GM13977 (cell line): ENCODE results near the gene ZBED6.
"Not testable (repeated sequence)": the region's sequence is repeated elsewhere in the genome, so short reads cannot be mapped to it uniquely, and the experiment has no call there.

Experiments
- DNase-seq: peaks from one replicate; pipeline ENCODE4 v3.0.0; 2012; ENCODE audit warnings: low spot score
- in situ Hi-C: fragments of 300-500 bp; cut with MboI; formaldehyde crosslinking; loops from one replicate; pipeline ENCODE4 v1.12.0; 2022; ENCODE audit warnings: low sequenced_read_pairs, low pct_unique_long_range_greater_than_20kb, mixed read lengths, inconsistent platforms; ENCODE audit not compliant: unreplicated experiment
- TF ChIP-seq, protein P1 (sequence below): IDR thresholded peaks from 2 replicates; pipeline ENCODE4 v1.5.1; 2012; ENCODE audit warnings: mild to moderate bottlenecking, control low read depth; ENCODE audit not compliant: insufficient read depth; ENCODE audit errors: extremely low read depth, missing control alignments

The ZBED6 gene

GRCh38 chr1:203813581-203814341 lies 18.3 kb downstream of the ZBED6 start:
- DNase-seq: no peak
- in situ Hi-C loops: no loop called here
- TF ChIP-seq, protein P1, sequence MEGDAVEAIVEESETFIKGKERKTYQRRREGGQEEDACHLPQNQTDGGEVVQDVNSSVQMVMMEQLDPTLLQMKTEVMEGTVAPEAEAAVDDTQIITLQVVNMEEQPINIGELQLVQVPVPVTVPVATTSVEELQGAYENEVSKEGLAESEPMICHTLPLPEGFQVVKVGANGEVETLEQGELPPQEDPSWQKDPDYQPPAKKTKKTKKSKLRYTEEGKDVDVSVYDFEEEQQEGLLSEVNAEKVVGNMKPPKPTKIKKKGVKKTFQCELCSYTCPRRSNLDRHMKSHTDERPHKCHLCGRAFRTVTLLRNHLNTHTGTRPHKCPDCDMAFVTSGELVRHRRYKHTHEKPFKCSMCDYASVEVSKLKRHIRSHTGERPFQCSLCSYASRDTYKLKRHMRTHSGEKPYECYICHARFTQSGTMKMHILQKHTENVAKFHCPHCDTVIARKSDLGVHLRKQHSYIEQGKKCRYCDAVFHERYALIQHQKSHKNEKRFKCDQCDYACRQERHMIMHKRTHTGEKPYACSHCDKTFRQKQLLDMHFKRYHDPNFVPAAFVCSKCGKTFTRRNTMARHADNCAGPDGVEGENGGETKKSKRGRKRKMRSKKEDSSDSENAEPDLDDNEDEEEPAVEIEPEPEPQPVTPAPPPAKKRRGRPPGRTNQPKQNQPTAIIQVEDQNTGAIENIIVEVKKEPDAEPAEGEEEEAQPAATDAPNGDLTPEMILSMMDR: no peak

- TF ChIP-seq, protein P1: no peak
- in situ Hi-C loops: no loop called here
- DNase-seq: no peak
Observed at GRCh38 chr1:203818399-203818798, 23.0 kb downstream of the ZBED6 start.

- DNase-seq: no peak
- TF ChIP-seq, protein P1: no peak
- in situ Hi-C loops: no loop called here
Observed at GRCh38 chr1:203823306-203823705, 27.9 kb downstream of the ZBED6 start.

GRCh38 chr1:203826175-203826574 lies 30.8 kb downstream of the ZBED6 start:
- TF ChIP-seq, protein P1: no peak
- in situ Hi-C loops: no loop called here
- no peak for DNase-seq

DNA sequence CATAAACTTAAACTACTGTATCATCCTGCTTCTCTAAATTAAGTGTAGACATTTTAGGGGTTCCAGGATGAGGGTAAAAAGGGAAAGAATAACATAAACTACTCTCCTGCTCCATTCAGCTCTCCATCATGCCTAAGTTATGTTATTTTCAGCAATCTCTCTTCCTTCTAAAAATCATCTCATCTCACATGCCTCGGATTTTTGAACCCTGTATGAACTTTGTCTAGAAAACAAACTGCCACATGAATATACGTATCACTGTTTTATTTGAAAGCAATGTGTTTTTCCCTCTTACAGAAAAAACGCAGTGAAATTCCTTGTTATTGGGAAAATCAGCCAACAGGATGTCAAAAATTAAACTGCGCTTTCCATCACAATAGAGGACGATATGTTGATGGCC lies 32.6 kb downstream of the ZBED6 start:
- no peak for DNase-seq
- TF ChIP-seq, protein P1: no peak
- in situ Hi-C loops: no loop called here

- in situ Hi-C loops: no loop called here
- TF ChIP-seq, protein P1: no peak
- DNase-seq: no peak
Observed at GRCh38 chr1:203828503-203828902, 33.1 kb downstream of the ZBED6 start.

DNA sequence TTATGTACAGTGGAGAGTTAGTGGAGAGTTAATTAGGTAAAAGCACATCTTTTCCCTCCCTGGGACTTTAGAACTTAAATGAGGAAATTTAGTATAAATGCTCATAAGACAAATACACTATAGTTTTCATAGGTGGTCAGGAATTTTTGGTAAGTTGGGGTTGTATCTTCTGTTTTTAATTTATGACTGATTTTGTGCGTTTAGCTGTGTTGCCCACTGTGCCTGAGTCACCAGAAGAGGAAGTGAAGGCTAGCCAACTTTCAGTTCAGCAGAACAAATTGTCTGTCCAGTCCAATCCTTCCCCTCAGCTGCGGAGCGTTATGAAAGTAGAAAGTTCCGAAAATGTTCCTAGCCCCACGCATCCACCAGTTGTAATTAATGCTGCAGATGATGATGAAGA lies 33.8 kb downstream of the ZBED6 start:
- DNase-seq, in situ Hi-C loops: not testable (repeated sequence)
